ENCODE results near the gene CLIC3.

Gene CLIC3

DNA sequence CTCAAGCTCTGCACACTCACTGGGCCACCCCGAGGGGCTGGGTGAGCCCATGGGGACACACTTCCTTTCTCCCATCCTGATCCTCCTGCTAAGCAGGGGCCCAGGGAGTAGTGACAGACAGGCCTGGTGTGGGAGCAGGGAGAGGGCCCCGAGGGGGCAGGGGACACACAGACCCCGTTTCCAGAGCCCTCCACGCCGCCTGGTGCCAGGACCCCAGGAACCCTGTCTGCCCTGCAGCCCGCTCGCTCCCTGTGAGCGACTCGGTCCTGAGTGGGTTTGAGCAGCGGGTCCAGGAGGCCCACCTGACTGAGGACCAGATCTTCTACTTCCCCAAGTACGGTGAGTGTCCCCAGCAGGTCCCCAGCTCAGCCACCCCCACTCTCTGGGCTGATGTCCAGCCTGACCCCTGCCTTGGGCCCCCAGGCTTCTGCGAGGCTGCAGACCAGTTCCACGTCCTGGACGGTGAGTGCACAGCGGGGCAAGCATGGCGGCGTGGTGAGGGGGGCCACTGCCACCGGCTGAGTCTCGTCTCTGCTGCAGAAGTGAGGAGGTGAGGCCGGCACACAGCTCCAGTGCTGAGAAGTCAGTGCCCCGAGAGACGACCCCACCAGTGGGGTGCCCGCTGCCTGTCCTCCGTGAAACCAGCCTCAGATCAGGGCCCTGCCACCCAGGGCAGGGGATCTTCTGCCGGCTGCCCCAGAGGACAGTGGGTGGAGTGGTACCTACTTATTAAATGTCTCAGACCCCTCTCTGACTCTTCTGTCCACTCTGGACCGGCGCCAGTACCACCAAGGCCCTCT, 49.9 kb downstream of the CLIC3 start:
- Mint-ChIP-seq H3K4me3 (no peak overlapping the region), H3K4me1 (ENCODE audit: low read depth) (peaks cover 28% of the 10 kb centered on the region), H3K9me3 (no peaks in the 10 kb centered on the region), H3K27ac (no peak overlapping the region), H3K36me3 (ENCODE audit: low read depth) (peaks cover 21% of the 10 kb centered on the region), H3K27me3 (no peaks in the 10 kb centered on the region)
- DNase-seq, result no peak

GRCh38 chr9:136945333-136946227, 50.8 kb downstream of the CLIC3 start:
- Mint-ChIP-seq H3K36me3 (ENCODE audit: low read depth) (peaks cover 30% of the 10 kb centered on the region), H3K4me1 (ENCODE audit: low read depth) (peaks cover 28% of the 10 kb centered on the region), H3K9me3 (no peaks in the 10 kb centered on the region), H3K27me3 (no peaks in the 10 kb centered on the region), H3K4me3 (no peak overlapping the region), H3K27ac (no peak overlapping the region)
- DNase-seq, result no peak

Measured in activated T-cell treated with anti-CD3 and anti-CD28 coated beads, Interleukin-2, amount 50 U/mL, for 24 hours (primary cell).